Epithelial cell of prostate (primary cell): ENCODE measurements around the gene NET1.
A peak's percentile ranks its signal among the peaks of the same experiment; 100 is the strongest.
"Not testable (repeated sequence)": the region's sequence is repeated elsewhere in the genome, so short reads cannot be mapped to it uniquely, and the experiment has no call there.

Experiments used
- DNase-seq: peaks from one replicate; pipeline ENCODE4 v3.0.0-alpha.2; 2011; ENCODE audit warnings: low read depth, low spot score
- H3K27ac ChIP-seq: fragments of 450-650 bp; 2 replicates; pipeline ENCODE4 v1.5.1; 2017; ENCODE audit warnings: mild to moderate bottlenecking

The NET1 gene

GRCh38 chr10:5396556-5397300, 15.6 kb upstream of the NET1 start:
- DNase-seq, result no peak

GRCh38 chr10:5399332-5399731, 13.0 kb upstream of the NET1 start:
- H3K27ac ChIP-seq, result no peak overlapping the region
- DNase-seq, result no peak

More at GRCh38 chr10:5396556-5397300, 15.6 kb upstream of the NET1 start:
- no peak overlapping the region for H3K27ac ChIP-seq

GRCh38 chr10:5400468-5401240, 11.7 kb upstream of the NET1 start:
- no peak overlapping the region for H3K27ac ChIP-seq
- DNase-seq, result no peak

- no peak for DNase-seq
- no peak overlapping the region for H3K27ac ChIP-seq
These were observed 9.6 kb upstream of the NET1 start for GRCh38 chr10:5402798-5403197.

GRCh38 chr10:5404208-5405041, 7.9 kb upstream of the NET1 start, which contains the start of gene TUBAL3:
Gene TUBAL3 (minus strand): TSS chr10:5404828. CDS start chr10:5404792, 36 bp downstream.
- no peak for DNase-seq
- H3K27ac ChIP-seq, result peak within 1 kb of the TSS; percentile 4

GRCh38 chr10:5406918-5407317, 5.4 kb upstream of the NET1 start:
- H3K27ac ChIP-seq, result no peak overlapping the region
- no peak for DNase-seq

GRCh38 chr10:5410787-5411186, 1.6 kb upstream of the NET1 start:
- not testable (repeated sequence) for DNase-seq, H3K27ac ChIP-seq

- H3K27ac ChIP-seq, result no peak overlapping the region
- DNase-seq, result no peak
These were observed 448 bp upstream of the NET1 start for GRCh38 chr10:5411941-5412276.

- DNase-seq, result no peak
- peak overlapping the region; percentile 54 for H3K27ac ChIP-seq
These were observed 918 bp downstream of the NET1 start for GRCh38 chr10:5413012-5413938.

- DNase-seq, result no peak
- H3K27ac ChIP-seq, result no peak overlapping the region
These were observed 4.6 kb downstream of the NET1 start for GRCh38 chr10:5416981-5417380.

- no peak overlapping the region for H3K27ac ChIP-seq
- no peak for DNase-seq
These were observed 6.2 kb downstream of the NET1 start for GRCh38 chr10:5418584-5418983.

GRCh38 chr10:5419466-5420094, 7.2 kb downstream of the NET1 start:
- DNase-seq, result no peak
- no peak overlapping the region for H3K27ac ChIP-seq

GRCh38 chr10:5423771-5424170, 11.4 kb downstream of the NET1 start:
- no peak for DNase-seq
- H3K27ac ChIP-seq, result no peak overlapping the region

- DNase-seq, result no peak
- no peak overlapping the region for H3K27ac ChIP-seq
These were observed 12.4 kb downstream of the NET1 start for GRCh38 chr10:5424751-5425150.

- no peak overlapping the region for H3K27ac ChIP-seq
- DNase-seq, result no peak
These were observed 15.8 kb downstream of the NET1 start for GRCh38 chr10:5428133-5428532.

GRCh38 chr10:5433182-5433581, 20.8 kb downstream of the NET1 start:
- DNase-seq, result no peak
- H3K27ac ChIP-seq, result no peak overlapping the region

GRCh38 chr10:5434017-5434753, 21.8 kb downstream of the NET1 start:
- no peak for DNase-seq
- peak overlapping the region; percentile 34 for H3K27ac ChIP-seq

GRCh38 chr10:5435328-5435727, 23.0 kb downstream of the NET1 start:
- no peak overlapping the region for H3K27ac ChIP-seq
- no peak for DNase-seq

- H3K27ac ChIP-seq, result no peak overlapping the region
- DNase-seq, result no peak
These were observed 27.8 kb downstream of the NET1 start for GRCh38 chr10:5440206-5440605.
